Osteoblast (primary cell): ENCODE results near the gene FNIP1. TPM values are rescaled to one million over a fixed set of nuclear protein-coding genes. Genes with fewer than 3 reads are reported as not detected.

Experiments
- DNase-seq: peaks from one replicate; pipeline ENCODE4 v3.0.0; 2011; ENCODE audit warnings: low spot score, mixed read lengths; ENCODE audit not compliant: insufficient read length; ENCODE audit errors: missing footprints
- H2AFZ ChIP-seq: 2 replicates; pipeline ENCODE4 v1.6.0; 2011; ENCODE audit warnings: mild to moderate bottlenecking, low read length
- H3K27ac ChIP-seq: 2 replicates; pipeline ENCODE4 v1.5.1; 2011; ENCODE audit warnings: mild to moderate bottlenecking, low read depth, low read length, moderate library complexity
- H3K27me3 ChIP-seq: 2 replicates; pipeline ENCODE4 v1.6.0; 2012; ENCODE audit warnings: mild to moderate bottlenecking, control low read depth, inconsistent platforms, low read length, moderate library complexity; ENCODE audit not compliant: insufficient read depth
- H3K36me3 ChIP-seq: 2 replicates; pipeline ENCODE4 v1.5.1; 2011; ENCODE audit warnings: mild to moderate bottlenecking, low read length, control low read depth, moderate library complexity; ENCODE audit not compliant: insufficient read depth
- H3K4me1 ChIP-seq: 2 replicates; pipeline ENCODE4 v1.5.1; 2011; ENCODE audit warnings: mild to moderate bottlenecking, low read length, control low read depth, moderate library complexity; ENCODE audit not compliant: insufficient read depth
- H3K4me2 ChIP-seq: 2 replicates; pipeline ENCODE4 v1.6.0; 2011; ENCODE audit warnings: mild to moderate bottlenecking, low read length; ENCODE audit not compliant: insufficient read depth
- H3K4me3 ChIP-seq: fragments of 200-600 bp; sonication (generic); 3 replicates; pipeline ENCODE4 v1.5.1; 2012; ENCODE audit warnings: mild to moderate bottlenecking, low read length, inconsistent platforms; ENCODE audit not compliant: insufficient read depth
- H3K79me2 ChIP-seq: 2 replicates; pipeline ENCODE4 v1.6.0; 2012; ENCODE audit warnings: mild to moderate bottlenecking, low read length, control low read depth, inconsistent platforms; ENCODE audit not compliant: insufficient read depth
- H3K9me3 ChIP-seq: 2 replicates; pipeline ENCODE4 v1.5.1; 2011; ENCODE audit warnings: low read depth, low read length, control low read depth
- H4K20me1 ChIP-seq: 2 replicates; pipeline ENCODE4 v1.6.0; 2012; ENCODE audit warnings: mild to moderate bottlenecking, low read length, control low read depth; ENCODE audit not compliant: insufficient read depth
- CTCF ChIP-seq: IDR thresholded peaks from 2 replicates; pipeline ENCODE4 v1.5.1; 2011; ENCODE audit warnings: mild to moderate bottlenecking, low read depth, low read length, moderate library complexity; ENCODE audit errors: extremely low read depth
- total RNA-seq: library from RNA; depleted of rRNA; stranded (reverse); fragments of >200 nt; gene quantifications from 2 replicates; pipeline ENCODE4 v1.2.3, GENCODE V29; 2012

FNIP1 gene
- total RNA-seq, 1 donor = 116 TPM

GRCh38 chr5:131773805-131774204 is 23.0 kb downstream of the FNIP1 start:
- peaks cover 29% of the 10 kb centered on the region for H3K4me1 ChIP-seq
- no peak overlapping the region for H2AFZ ChIP-seq
- no peak overlapping the region for H3K4me3 ChIP-seq
- TF ChIP-seq CTCF = no peak
- H3K27me3 ChIP-seq = no peaks in the 10 kb centered on the region
- H3K36me3 ChIP-seq = no peaks in the 10 kb centered on the region
- no peak overlapping the region for H3K4me2 ChIP-seq
- peaks cover 92% of the 10 kb centered on the region for H3K79me2 ChIP-seq
- no peaks in the 10 kb centered on the region for H3K9me3 ChIP-seq
- H4K20me1 ChIP-seq = peaks cover 74% of the 10 kb centered on the region
- H3K27ac ChIP-seq = no peak overlapping the region
- no peak for DNase-seq

- H3K36me3 ChIP-seq = no peaks in the 10 kb centered on the region
- H3K27ac ChIP-seq = no peak overlapping the region
- peaks cover 97% of the 10 kb centered on the region for H3K79me2 ChIP-seq
- peaks cover 24% of the 10 kb centered on the region for H3K4me1 ChIP-seq
- peaks cover 61% of the 10 kb centered on the region for H4K20me1 ChIP-seq
- H3K9me3 ChIP-seq = no peaks in the 10 kb centered on the region
- H3K4me2 ChIP-seq = no peak overlapping the region
- TF ChIP-seq CTCF = no peak
- H3K4me3 ChIP-seq = no peak overlapping the region
- no peak for DNase-seq
- no peak overlapping the region for H2AFZ ChIP-seq
- no peaks in the 10 kb centered on the region for H3K27me3 ChIP-seq
These were observed 25.1 kb downstream of the FNIP1 start for GRCh38 chr5:131771692-131772091.

GRCh38 chr5:131769961-131770360 is 26.9 kb downstream of the FNIP1 start:
- Histone ChIP-seq H4K20me1 (peaks cover 59% of the 10 kb centered on the region), H3K27me3 (no peaks in the 10 kb centered on the region), H3K27ac (no peak overlapping the region), H3K4me1 (peaks cover 18% of the 10 kb centered on the region), H2AFZ (no peak overlapping the region), H3K79me2 (peaks cover 98% of the 10 kb centered on the region), H3K4me2 (no peak overlapping the region), H3K36me3 (no peaks in the 10 kb centered on the region), H3K4me3 (no peak overlapping the region), H3K9me3 (no peaks in the 10 kb centered on the region)
- peak; percentile 4 for DNase-seq
- no peak for TF ChIP-seq CTCF

- no peak overlapping the region for H3K4me3 ChIP-seq
- TF ChIP-seq CTCF = no peak
- H3K4me1 ChIP-seq = peaks cover 13% of the 10 kb centered on the region
- H4K20me1 ChIP-seq = peaks cover 56% of the 10 kb centered on the region
- H3K4me2 ChIP-seq = no peak overlapping the region
- no peak overlapping the region for H2AFZ ChIP-seq
- H3K9me3 ChIP-seq = no peaks in the 10 kb centered on the region
- H3K27ac ChIP-seq = no peak overlapping the region
- peaks cover under 1% of the 10 kb centered on the region for H3K36me3 ChIP-seq
- no peaks in the 10 kb centered on the region for H3K27me3 ChIP-seq
- no peak for DNase-seq
- H3K79me2 ChIP-seq = peaks cover 98% of the 10 kb centered on the region
These were observed 27.5 kb downstream of the FNIP1 start for GRCh38 chr5:131769336-131769735.
